ENCODE data around the gene AWAT1. TPM values are rescaled to one million over a fixed set of nuclear protein-coding genes. Genes with fewer than 3 reads are reported as not detected.
"Not testable (repeated sequence)": the region's sequence is repeated elsewhere in the genome, so short reads cannot be mapped to it uniquely, and the experiment has no call there.

AWAT1 gene
- polyA plus RNA-seq, 5 donors, result 0.08 to 0.40 (median 0.14) TPM; not detected in 2

DNA sequence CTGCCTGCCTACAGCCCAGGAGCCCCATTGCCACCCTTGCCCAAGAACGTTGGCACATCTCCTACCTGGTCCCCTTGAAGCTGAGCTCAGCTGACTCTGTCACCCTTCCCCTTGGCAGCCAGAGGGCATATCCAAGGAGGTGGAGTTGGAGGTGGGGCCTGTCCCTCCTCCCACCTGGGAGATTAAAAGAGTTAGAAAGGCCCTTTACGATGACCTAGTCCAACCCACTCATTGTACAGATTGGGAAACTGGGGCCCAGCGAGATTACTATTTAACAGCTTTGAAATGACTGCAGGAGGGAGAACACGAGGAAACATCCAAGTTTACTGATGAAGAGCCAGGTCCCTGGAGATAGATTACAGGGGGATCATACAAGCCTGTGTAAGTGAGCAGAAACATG lies 25.6 kb downstream of the AWAT1 start, which contains the start of gene P2RY4:
P2RY4 (minus strand) TSS at position 101 of the 400 bp plus-strand sequence. CDS start 580 bp downstream, outside the sequence.
- no peak for DNase-seq

- DNase-seq, result peak; percentile 2 to 4
Measured at GRCh38 chrX:70262952-70263567, 28.6 kb downstream of the AWAT1 start.

DNA sequence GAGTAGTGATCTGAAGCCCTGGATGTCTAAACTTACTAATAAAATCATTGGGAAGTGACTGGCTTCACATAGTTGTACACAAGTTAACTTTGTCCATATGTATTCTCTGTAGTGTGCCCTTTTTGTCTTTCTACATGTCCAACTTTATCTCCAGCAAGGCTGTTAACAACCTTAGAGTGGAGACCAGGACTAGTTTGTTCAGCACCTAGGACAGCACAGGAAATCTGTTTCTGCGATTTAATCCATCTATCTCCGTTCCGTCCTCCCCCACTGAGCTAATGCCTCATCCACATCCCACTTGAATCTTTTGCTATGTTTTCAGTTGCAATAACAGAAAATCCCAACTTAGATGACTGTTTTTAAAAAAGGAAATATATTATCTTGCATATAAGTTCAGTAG lies 30.3 kb downstream of the AWAT1 start:
- no peak for DNase-seq

DNA sequence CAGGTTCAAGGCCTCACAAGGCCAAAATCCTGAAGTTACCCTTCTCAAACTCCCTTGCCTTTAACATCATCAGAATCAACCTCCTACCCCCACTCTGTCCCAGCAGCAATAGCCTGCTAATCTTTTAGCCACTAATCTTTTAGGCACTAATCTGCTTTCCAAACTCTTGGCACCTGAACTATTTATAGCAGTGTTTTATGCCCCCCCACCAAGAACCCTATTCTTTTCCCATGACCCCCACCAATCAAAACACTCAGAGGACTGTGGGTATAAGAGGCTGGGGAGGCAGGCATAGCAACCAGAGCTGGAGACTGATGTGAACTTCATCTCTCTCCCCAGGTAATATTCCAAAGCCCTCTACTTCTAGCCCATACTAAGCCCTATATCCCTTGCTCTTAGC lies 33.6 kb downstream of the AWAT1 start, which contains the start of gene ARR3:
ARR3 (plus strand) TSS at position 301 of the 400 bp plus-strand sequence. CDS start 1,052 bp downstream, outside the sequence.
- no peak for DNase-seq

DNA sequence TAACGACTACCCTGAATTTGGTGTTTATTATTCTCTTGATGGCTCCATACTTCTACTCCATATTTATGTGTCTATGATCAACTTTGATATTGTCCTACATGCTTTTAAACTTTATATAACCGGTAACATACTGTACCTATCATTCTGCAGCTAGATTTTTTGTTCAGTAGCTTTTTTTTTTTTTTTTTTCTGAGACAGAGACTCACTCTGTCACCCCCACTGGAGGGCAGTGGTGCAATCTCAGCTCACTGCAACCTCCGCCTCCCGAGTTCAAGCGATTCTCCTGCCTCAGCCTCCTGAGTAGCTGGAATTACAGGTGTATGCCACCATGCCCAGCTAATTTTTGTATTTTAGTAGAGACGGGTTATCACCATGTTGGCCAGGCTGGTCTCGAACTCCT lies 39.6 kb downstream of the AWAT1 start:
- not testable (repeated sequence) for DNase-seq

DNA sequence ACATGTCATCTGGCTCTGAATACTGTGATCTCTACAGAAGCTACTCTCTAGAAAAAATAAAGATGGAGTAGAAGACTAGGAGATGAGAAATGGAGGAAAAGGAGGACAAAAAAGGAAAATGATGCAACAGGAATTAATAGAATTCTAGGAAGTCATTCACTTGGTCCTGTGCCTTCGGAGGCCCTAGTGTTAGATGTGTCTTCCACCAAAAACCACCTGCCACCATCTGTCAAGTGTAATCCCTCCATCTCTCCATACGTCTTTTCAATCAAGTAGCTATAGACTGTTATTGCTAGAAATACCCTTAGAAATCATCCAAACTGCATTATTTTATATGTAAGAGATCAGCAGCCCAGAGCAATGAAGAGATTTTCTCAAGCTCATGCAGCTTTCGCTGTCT lies 44.6 kb downstream of the AWAT1 start:
- DNase-seq, result no peak

DNA sequence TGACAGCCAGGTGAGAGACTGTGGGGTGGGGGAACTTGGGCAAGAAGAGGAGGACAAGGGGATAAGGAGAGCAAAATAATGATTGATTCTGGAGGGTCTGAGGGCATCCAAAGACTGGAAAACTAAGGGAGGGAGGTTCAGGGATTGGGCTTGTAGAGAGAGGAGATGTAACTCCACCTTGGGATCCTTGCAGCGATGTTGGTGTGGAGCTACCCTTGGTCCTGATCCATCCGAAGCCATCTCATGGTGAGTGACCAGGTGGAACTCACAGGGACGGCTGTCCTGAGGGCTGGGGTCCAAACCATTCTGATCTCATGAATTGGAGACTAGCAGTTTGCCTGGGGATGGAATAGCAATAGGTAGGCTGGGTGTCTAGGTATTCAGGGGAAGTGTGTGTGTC lies 46.1 kb downstream of the AWAT1 start:
- DNase-seq, result no peak

GRCh38 chrX:70281951-70282350 lies 47.5 kb downstream of the AWAT1 start, which contains the start of gene RAB41:
TSS of gene RAB41 (plus strand) at chrX:70282172. CDS start at chrX:70282218, 46 bp downstream.
- DNase-seq, result no peak

GRCh38 chrX:70289168-70289792 lies 54.8 kb downstream of the AWAT1 start:
- no peak for DNase-seq

Other genes with a start within 250 kb of the AWAT1 start
- gene AWAT2, start 184.7 kb upstream of the AWAT1 start, polyA plus RNA-seq (ENCODE audit: insufficient read depth in 1 of 5, insufficient read length in 5 of 5, low replicate concordance in 1 of 5), result not detected
- not detected for gene OTUD6A, start 172.2 kb upstream of the AWAT1 start, polyA plus RNA-seq (ENCODE audit: insufficient read depth in 1 of 5, insufficient read length in 5 of 5, low replicate concordance in 1 of 5)
- 100 to 1,000 TPM in 4 of 5 donors, 10 to 100 TPM in 1; 83.4 to 120 (median 111) TPM for gene IGBP1, start 101.2 kb upstream of the AWAT1 start, polyA plus RNA-seq (ENCODE audit: insufficient read depth in 1 of 5, insufficient read length in 5 of 5, low replicate concordance in 1 of 5)
- gene DGAT2L6, start 57.2 kb upstream of the AWAT1 start, polyA plus RNA-seq (ENCODE audit: insufficient read depth in 1 of 5, insufficient read length in 5 of 5, low replicate concordance in 1 of 5), result under 1 TPM in 1 of 5 donors, not detected in 4; 0.09 TPM
- under 1 TPM; 0.33 to 0.62 (median 0.40) TPM for gene P2RY4, start 25.5 kb downstream of the AWAT1 start, polyA plus RNA-seq (ENCODE audit: insufficient read depth in 1 of 5, insufficient read length in 5 of 5, low replicate concordance in 1 of 5)
- 1 to 10 TPM in 3 of 5 donors, under 1 TPM in 2; 0.56 to 2.1 (median 1.3) TPM for gene ARR3, start 33.7 kb downstream of the AWAT1 start, polyA plus RNA-seq (ENCODE audit: insufficient read depth in 1 of 5, insufficient read length in 5 of 5, low replicate concordance in 1 of 5)
- 1 to 10 TPM in 4 of 5 donors, under 1 TPM in 1; 0.73 to 1.3 (median 1.2) TPM for gene RAB41, start 47.5 kb downstream of the AWAT1 start, polyA plus RNA-seq (ENCODE audit: insufficient read depth in 1 of 5, insufficient read length in 5 of 5, low replicate concordance in 1 of 5)
- 10 to 100 TPM; 47.6 to 66.6 (median 55.5) TPM for gene PDZD11, start 55.3 kb downstream of the AWAT1 start, polyA plus RNA-seq (ENCODE audit: insufficient read depth in 1 of 5, insufficient read length in 5 of 5, low replicate concordance in 1 of 5)
- gene KIF4A, start 55.4 kb downstream of the AWAT1 start, polyA plus RNA-seq (ENCODE audit: insufficient read depth in 1 of 5, insufficient read length in 5 of 5, low replicate concordance in 1 of 5), result 10 to 100 TPM; 10.0 to 30.4 (median 17.7) TPM
- under 1 TPM; 0.13 to 0.21 (median 0.14) TPM for gene GDPD2, start 188.7 kb downstream of the AWAT1 start, polyA plus RNA-seq (ENCODE audit: insufficient read depth in 1 of 5, insufficient read length in 5 of 5, low replicate concordance in 1 of 5)
- 10 to 100 TPM; 42.3 to 56.3 (median 54.9) TPM for gene DLG3, start 210.2 kb downstream of the AWAT1 start, polyA plus RNA-seq (ENCODE audit: insufficient read depth in 1 of 5, insufficient read length in 5 of 5, low replicate concordance in 1 of 5)

Data from right lung (tissue), 5 donors.